ENCODE measurements around the gene SH2D1A. TPM values are rescaled to one million over a fixed set of nuclear protein-coding genes. Genes with fewer than 3 reads are reported as not detected.

Gene SH2D1A
- polyA plus RNA-seq, 1 donor (not counting 4 experiments of a cell fraction or from before 2014, with no cell fraction given), result 0.04 TPM

- Histone ChIP-seq H3K36me3 (ENCODE audit: control insufficient read depth in 2 of 2, extremely low read depth in 1 of 2, insufficient read depth in 2 of 2, low read length in 2 of 2) (no peaks in the 10 kb centered on the region), H3K4me2 (ENCODE audit: control insufficient read depth, extremely low read depth, insufficient read depth, low read depth, low read length) (no peak overlapping the region), H3K4me3 (ENCODE audit: control insufficient read depth in 2 of 3, extremely low read depth in 1 of 3, insufficient read depth in 2 of 3, low read depth in 1 of 3, low read length in 3 of 3) (no peak overlapping the region), H3K9ac (ENCODE audit: control insufficient read depth, extremely low read depth, insufficient read depth, low read length) (no peak overlapping the region), H2AFZ (ENCODE audit: control insufficient read depth, low read length) (no peak overlapping the region), H3K4me1 (ENCODE audit: control insufficient read depth, extremely low read depth, insufficient read depth, low read length) (no peaks in the 10 kb centered on the region), H3K9me1 (ENCODE audit: control insufficient read depth, extremely low read depth, insufficient read depth, low read length) (no peaks in the 10 kb centered on the region), H3K27ac (ENCODE audit: control insufficient read depth, insufficient read depth, low read length) (no peak overlapping the region), H3K27me3 (ENCODE audit: control insufficient read depth, extremely low read depth, insufficient read depth, low read length) (peaks cover 4% of the 10 kb centered on the region), H4K20me1 (ENCODE audit: control insufficient read depth, extremely low read depth, insufficient read depth, low read length) (no peaks in the 10 kb centered on the region), H3K9me3 (ENCODE audit: control insufficient read depth, low read depth, low read length) (no peaks in the 10 kb centered on the region), H3K79me2 (ENCODE audit: control insufficient read depth, insufficient read depth, low read length) (no peaks in the 10 kb centered on the region)
- dilution Hi-C loops (cut with MboI; ENCODE audit: extremely low pct_ligation_motif_present, low sequenced_read_pairs), result no loop called here
- FAIRE-seq, result no peak
- TF ChIP-seq CTCF (optimal IDR thresholded peaks at IDR 0.05 in 1 of 3, IDR thresholded peaks at IDR 0.05 in 1 of 3, conservative IDR thresholded peaks at IDR 0.05 in 1 of 3; ENCODE audit: extremely low read depth in 1 of 3, insufficient read depth in 2 of 3, low read length in 3 of 3) (no peak), EZH2 (IDR thresholded peaks at IDR 0.05; ENCODE audit: low read length) (no peak)
- DNase-seq (ENCODE audit: low read depth, low spot score), result no peak
These were observed 37.0 kb downstream of the SH2D1A start for GRCh38 chrX:124383354-124383753.

- H3K79me2 ChIP-seq (ENCODE audit: control insufficient read depth, insufficient read depth, low read length), result no peaks in the 10 kb centered on the region
- dilution Hi-C loops (cut with MboI; ENCODE audit: extremely low pct_ligation_motif_present, low sequenced_read_pairs), result no loop called here
- H3K4me3 ChIP-seq (ENCODE audit: control insufficient read depth in 2 of 3, extremely low read depth in 1 of 3, insufficient read depth in 2 of 3, low read depth in 1 of 3, low read length in 3 of 3), result no peak overlapping the region
- H3K4me2 ChIP-seq (ENCODE audit: control insufficient read depth, extremely low read depth, insufficient read depth, low read depth, low read length), result no peak overlapping the region
- TF ChIP-seq EZH2 (IDR thresholded peaks at IDR 0.05; ENCODE audit: low read length) (no peak), CTCF (optimal IDR thresholded peaks at IDR 0.05 in 1 of 3, IDR thresholded peaks at IDR 0.05 in 1 of 3, conservative IDR thresholded peaks at IDR 0.05 in 1 of 3; ENCODE audit: extremely low read depth in 1 of 3, insufficient read depth in 2 of 3, low read length in 3 of 3) (no peak)
- no peaks in the 10 kb centered on the region for H3K36me3 ChIP-seq (ENCODE audit: control insufficient read depth in 2 of 2, extremely low read depth in 1 of 2, insufficient read depth in 2 of 2, low read length in 2 of 2)
- no peaks in the 10 kb centered on the region for H4K20me1 ChIP-seq (ENCODE audit: control insufficient read depth, extremely low read depth, insufficient read depth, low read length)
- FAIRE-seq, result no peak
- H3K27me3 ChIP-seq (ENCODE audit: control insufficient read depth, extremely low read depth, insufficient read depth, low read length), result no peaks in the 10 kb centered on the region
- no peaks in the 10 kb centered on the region for H3K9me3 ChIP-seq (ENCODE audit: control insufficient read depth, low read depth, low read length)
- H3K4me1 ChIP-seq (ENCODE audit: control insufficient read depth, extremely low read depth, insufficient read depth, low read length), result no peaks in the 10 kb centered on the region
- no peak overlapping the region for H3K27ac ChIP-seq (ENCODE audit: control insufficient read depth, insufficient read depth, low read length)
- no peak overlapping the region for H2AFZ ChIP-seq (ENCODE audit: control insufficient read depth, low read length)
- H3K9ac ChIP-seq (ENCODE audit: control insufficient read depth, extremely low read depth, insufficient read depth, low read length), result no peak overlapping the region
- DNase-seq (ENCODE audit: low read depth, low spot score), result no peak
- H3K9me1 ChIP-seq (ENCODE audit: control insufficient read depth, extremely low read depth, insufficient read depth, low read length), result no peaks in the 10 kb centered on the region
These were observed 40.0 kb downstream of the SH2D1A start for GRCh38 chrX:124386401-124386800.
